ENCODE data around the gene TDRD6.
"Not testable (repeated sequence)": the region's sequence is repeated elsewhere in the genome, so short reads cannot be mapped to it uniquely, and the experiment has no call there.

DNA sequence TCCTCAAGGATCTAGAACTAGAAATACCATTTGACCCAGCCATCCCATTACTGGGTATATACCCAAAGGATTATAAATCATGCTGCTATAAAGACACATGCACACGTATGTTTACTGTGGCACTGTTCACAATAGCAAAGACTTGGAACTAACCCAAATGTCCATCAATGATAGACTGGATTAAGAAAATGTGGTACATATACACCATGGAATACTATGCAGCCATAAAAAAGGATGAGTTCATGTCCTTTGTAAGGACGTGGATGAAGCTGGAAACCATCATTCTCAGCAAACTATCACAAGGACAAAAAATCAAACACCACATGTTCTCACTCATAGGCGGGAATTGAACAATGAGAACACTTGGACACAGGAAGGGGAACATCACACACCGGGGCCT lies 39.6 kb upstream of the TDRD6 start:
- TF ChIP-seq POLR2A, EP300 (IDR thresholded peaks at IDR 0.05): not testable (repeated sequence)
- TF ChIP-seq, protein P1, sequence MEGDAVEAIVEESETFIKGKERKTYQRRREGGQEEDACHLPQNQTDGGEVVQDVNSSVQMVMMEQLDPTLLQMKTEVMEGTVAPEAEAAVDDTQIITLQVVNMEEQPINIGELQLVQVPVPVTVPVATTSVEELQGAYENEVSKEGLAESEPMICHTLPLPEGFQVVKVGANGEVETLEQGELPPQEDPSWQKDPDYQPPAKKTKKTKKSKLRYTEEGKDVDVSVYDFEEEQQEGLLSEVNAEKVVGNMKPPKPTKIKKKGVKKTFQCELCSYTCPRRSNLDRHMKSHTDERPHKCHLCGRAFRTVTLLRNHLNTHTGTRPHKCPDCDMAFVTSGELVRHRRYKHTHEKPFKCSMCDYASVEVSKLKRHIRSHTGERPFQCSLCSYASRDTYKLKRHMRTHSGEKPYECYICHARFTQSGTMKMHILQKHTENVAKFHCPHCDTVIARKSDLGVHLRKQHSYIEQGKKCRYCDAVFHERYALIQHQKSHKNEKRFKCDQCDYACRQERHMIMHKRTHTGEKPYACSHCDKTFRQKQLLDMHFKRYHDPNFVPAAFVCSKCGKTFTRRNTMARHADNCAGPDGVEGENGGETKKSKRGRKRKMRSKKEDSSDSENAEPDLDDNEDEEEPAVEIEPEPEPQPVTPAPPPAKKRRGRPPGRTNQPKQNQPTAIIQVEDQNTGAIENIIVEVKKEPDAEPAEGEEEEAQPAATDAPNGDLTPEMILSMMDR (IDR thresholded peaks at IDR 0.05), result not testable (repeated sequence)

All from ovary (tissue), 3 donors.